HUES64 (cell line): Measurements from ENCODE around the gene CSE1L. TPM values are rescaled to one million over a fixed set of nuclear protein-coding genes. Genes with fewer than 3 reads are reported as not detected.
"Not testable (repeated sequence)": the region's sequence is repeated elsewhere in the genome, so short reads cannot be mapped to it uniquely, and the experiment has no call there.

Experiments used
- H3K27ac ChIP-seq: 2 replicates; pipeline ENCODE4 v1.7.0; 2013; ENCODE audit warnings: low read depth, low read length, inconsistent platforms
- H3K27me3 ChIP-seq: 2 replicates; pipeline ENCODE4 v1.6.1; 2013; ENCODE audit warnings: mild to moderate bottlenecking, low read length; ENCODE audit not compliant: insufficient read depth
- H3K36me3 ChIP-seq: 2 replicates; pipeline ENCODE4 v1.6.1; 2013; ENCODE audit warnings: mild to moderate bottlenecking, low read length; ENCODE audit not compliant: insufficient read depth
- H3K4me1 ChIP-seq: 2 replicates; pipeline ENCODE4 v1.6.1; 2013; ENCODE audit warnings: mild to moderate bottlenecking, low read length, moderate library complexity; ENCODE audit not compliant: insufficient read depth
- H3K4me3 ChIP-seq: 2 replicates; pipeline ENCODE4 v1.5.1; 2013; ENCODE audit warnings: mild to moderate bottlenecking, low read length, moderate library complexity
- H3K9ac ChIP-seq: 2 replicates; pipeline ENCODE4 v1.6.1; 2013; ENCODE audit warnings: mild to moderate bottlenecking, low read depth, low read length
- H3K9me3 ChIP-seq: 2 replicates; pipeline ENCODE4 v1.6.1; 2013; ENCODE audit warnings: low read depth, low read length; ENCODE audit not compliant: insufficient read depth
- WGBS: fragments of 150-250, 120-280 bp; methylation state at CpG from one replicate; pipeline ENCODE4 v1.1.7; 2013; ENCODE audit warnings: missing lambda C conversion rate; 5-methylcytosine and 5-hydroxymethylcytosine counted together
- polyA plus RNA-seq, 2 experiments: library from polyadenylated mRNA; stranded (reverse); fragments of 50-300 nt; gene quantifications; one replicate each; pipeline ENCODE4 v1.2.3, GENCODE V29; 2013

Gene CSE1L
- 284 TPM for polyA plus RNA-seq (2013, experiment 1 of 2)
- polyA plus RNA-seq (2013, experiment 2 of 2) = 266 TPM

- Histone ChIP-seq H3K4me1 (peaks cover 12% of the 10 kb centered on the region), H3K27ac (peak within 1 kb of the TSS; percentile 98), H3K9ac (peak within 1 kb of the TSS; percentile 99), H3K36me3 (peaks cover 32% of the 10 kb centered on the region), H3K9me3 (no peaks in the 10 kb centered on the region), H3K4me3 (peak within 1 kb of the TSS; percentile 97), H3K27me3 (no peaks in the 10 kb centered on the region)
- under 1% methylated on average over 80 of the region's 80 CpGs for WGBS
These were observed at the start of gene CSE1L for GRCh38 chr20:49046087-49046900. TSS of gene CSE1L (plus strand) at chr20:49046312. CDS start at chr20:49058464, 12,152 bp downstream.

DNA sequence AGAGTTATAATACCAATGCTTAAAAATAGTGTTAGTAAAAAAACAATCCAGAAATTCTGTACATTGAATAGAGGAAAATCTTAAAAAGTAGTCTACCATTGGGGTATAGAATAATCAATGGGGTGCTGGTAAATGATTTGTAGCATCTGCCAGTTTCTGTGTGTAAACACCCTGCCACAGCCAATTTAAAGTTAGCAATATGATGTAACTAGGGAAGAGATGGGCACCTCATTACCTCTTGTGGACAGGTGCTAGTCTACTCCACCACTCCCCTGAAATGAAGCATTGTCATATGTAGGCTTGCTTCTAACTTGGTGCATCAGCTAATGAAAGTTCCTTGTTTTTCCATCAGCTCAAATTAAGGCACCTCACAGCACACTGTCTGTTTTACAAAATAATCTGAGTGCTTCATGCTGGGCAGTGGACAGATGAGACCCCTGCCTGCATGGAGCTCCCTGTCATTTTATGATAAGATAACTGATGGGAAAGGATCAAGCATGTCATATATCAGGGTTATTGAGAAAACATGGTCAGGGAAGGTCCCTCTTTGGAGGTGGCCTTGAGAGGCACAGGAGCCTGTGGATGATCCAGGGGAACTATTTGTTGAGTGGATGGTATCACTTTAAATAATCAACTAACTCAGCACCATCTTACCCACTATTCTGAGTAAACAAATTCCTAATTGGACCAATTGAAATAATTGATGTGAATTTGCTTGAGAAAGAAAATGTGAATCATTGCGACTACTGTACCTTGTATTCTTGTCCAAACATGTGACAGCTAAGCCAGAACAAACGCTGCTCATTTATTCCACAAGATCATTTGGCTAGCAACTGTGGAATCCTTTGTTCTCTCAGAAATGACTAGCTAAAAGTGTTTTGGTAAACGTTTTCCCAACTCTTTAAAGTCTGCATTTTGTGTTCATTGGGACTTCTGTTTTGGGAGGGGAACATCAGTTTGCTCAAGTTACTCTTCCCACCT is 45.9 kb upstream of the CSE1L start:
- Histone ChIP-seq H3K36me3 (peaks cover 75% of the 10 kb centered on the region), H3K4me1 (no peaks in the 10 kb centered on the region), H3K27ac (no peak overlapping the region), H3K9me3 (no peaks in the 10 kb centered on the region), H3K9ac (no peak overlapping the region), H3K27me3 (no peaks in the 10 kb centered on the region), H3K4me3 (no peak overlapping the region)
- 91% methylated on average over 3 of the region's 3 CpGs for WGBS

- no peaks in the 10 kb centered on the region for H3K9me3 ChIP-seq
- H3K27ac ChIP-seq = no peak overlapping the region
- H3K36me3 ChIP-seq = peaks cover 70% of the 10 kb centered on the region
- H3K27me3 ChIP-seq = no peaks in the 10 kb centered on the region
- WGBS = 98% methylated on average over 6 of the region's 7 CpGs
- no peaks in the 10 kb centered on the region for H3K4me1 ChIP-seq
- no peak overlapping the region for H3K4me3 ChIP-seq
- H3K9ac ChIP-seq = no peak overlapping the region
These were observed 44.4 kb upstream of the CSE1L start for GRCh38 chr20:49001741-49002140.

DNA sequence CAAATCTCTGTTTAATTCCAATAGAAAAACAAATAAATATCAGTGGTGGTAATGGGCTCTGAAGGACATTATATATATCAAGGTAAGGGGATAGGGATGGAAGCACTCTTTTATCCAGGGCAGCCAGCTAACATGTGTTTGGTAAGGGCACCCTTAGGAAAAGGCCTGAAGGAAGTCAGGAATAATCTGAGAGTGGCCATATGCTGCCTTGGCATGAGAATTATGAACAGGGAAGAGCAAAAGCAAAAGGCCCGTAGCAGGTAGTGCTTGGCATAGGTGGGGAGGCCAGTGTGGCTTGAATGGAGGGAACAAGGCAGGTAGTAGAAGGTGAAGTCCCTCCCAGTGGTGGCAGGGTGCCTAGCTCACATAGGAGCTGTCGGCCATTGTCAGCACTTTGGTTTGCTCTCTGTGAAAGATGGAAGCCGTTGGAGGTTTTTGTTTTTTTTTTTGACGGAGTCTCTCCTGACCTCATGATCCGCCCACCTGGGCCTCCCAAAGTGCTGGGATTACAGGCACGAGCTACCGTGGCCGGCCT is 39.6 kb upstream of the CSE1L start:
- H3K27ac ChIP-seq = no peak overlapping the region
- H3K36me3 ChIP-seq = peaks cover 70% of the 10 kb centered on the region
- no peaks in the 10 kb centered on the region for H3K4me1 ChIP-seq
- WGBS = 94% methylated on average over 8 of the region's 8 CpGs
- no peak overlapping the region for H3K9ac ChIP-seq
- no peaks in the 10 kb centered on the region for H3K27me3 ChIP-seq
- H3K9me3 ChIP-seq = no peaks in the 10 kb centered on the region
- H3K4me3 ChIP-seq = no peak overlapping the region

- WGBS = 97% methylated on average over 12 of the region's 12 CpGs
- H3K9ac ChIP-seq = no peak overlapping the region
- no peak overlapping the region for H3K27ac ChIP-seq
- peaks cover 90% of the 10 kb centered on the region for H3K36me3 ChIP-seq
- no peaks in the 10 kb centered on the region for H3K27me3 ChIP-seq
- no peaks in the 10 kb centered on the region for H3K4me1 ChIP-seq
- H3K9me3 ChIP-seq = no peaks in the 10 kb centered on the region
- H3K4me3 ChIP-seq = no peak overlapping the region
These were observed 36.0 kb upstream of the CSE1L start for GRCh38 chr20:49009899-49010631.

DNA sequence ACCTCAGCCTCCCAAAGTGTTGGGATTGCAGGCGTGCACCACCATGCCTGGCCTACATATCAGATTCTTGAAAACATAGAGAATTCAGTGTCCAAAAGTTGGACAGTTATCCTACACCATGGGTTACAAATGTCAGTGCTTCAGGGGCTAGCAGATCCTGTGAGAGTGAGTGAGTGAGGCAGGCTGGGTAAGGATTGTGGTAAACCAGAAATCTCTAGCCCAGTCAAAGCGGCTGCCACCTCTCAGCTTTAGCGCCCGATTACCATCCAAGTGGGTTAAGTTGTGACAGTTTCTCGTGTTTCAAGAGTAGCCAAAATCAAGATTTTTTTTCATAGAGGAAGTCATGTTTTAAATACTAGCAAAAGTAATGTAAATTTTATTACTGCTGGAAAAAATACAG is 21.9 kb upstream of the CSE1L start:
- H3K4me3 ChIP-seq = no peak overlapping the region
- H3K9me3 ChIP-seq = no peaks in the 10 kb centered on the region
- H3K9ac ChIP-seq = no peak overlapping the region
- peaks cover 83% of the 10 kb centered on the region for H3K36me3 ChIP-seq
- H3K27ac ChIP-seq = no peak overlapping the region
- no peaks in the 10 kb centered on the region for H3K27me3 ChIP-seq
- H3K4me1 ChIP-seq = no peaks in the 10 kb centered on the region
- 96% methylated on average over 5 of the region's 5 CpGs for WGBS

DNA sequence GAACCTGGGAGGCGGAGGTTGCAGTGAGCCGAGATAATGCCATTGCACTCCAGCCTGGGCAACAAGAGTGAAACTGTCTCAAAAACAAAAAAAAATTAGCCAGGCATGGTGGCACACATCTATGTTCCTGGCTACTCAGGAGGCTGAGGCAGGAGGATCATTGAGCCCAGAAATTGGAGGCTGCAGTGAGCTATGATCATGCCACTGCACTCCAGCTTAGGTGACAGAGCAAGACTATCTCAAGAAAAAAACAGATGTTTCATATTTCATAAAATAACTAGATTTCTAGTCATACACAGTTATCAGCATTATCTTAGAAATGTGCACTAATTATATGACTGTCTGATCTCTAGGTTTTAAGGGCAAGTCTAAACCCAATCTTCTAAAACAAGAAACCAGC is 17.9 kb upstream of the CSE1L start:
- H3K4me3 ChIP-seq, H3K9ac ChIP-seq, H3K27ac ChIP-seq, H3K27me3 ChIP-seq, H3K4me1 ChIP-seq, H3K9me3 ChIP-seq: not testable (repeated sequence)
- H3K36me3 ChIP-seq = peaks cover 82% of the 10 kb centered on the region
- 96% methylated on average over 2 of the region's 2 CpGs for WGBS

DNA sequence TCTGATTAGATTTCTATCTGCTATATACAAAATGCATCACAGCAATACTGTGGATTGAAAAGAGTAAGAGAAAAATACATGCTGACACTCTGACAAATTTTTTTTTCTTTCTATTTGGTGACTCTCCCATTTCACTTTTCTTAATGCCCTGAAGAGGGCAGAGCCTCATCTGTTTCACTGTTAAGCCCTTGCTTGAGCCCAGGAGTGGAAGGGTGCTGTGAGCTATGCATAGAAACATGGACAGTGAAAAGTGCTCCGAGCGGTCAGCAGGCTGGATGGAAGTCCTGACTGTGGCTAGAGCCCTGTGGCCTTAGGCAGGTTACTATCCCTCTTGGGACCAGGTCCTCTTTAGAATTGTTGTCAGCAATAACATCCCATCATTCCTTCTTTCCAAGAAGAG is 17.4 kb upstream of the CSE1L start:
- Histone ChIP-seq H3K27me3 (no peaks in the 10 kb centered on the region), H3K27ac (no peak overlapping the region), H3K9me3 (no peaks in the 10 kb centered on the region), H3K9ac (no peak overlapping the region), H3K4me1 (no peaks in the 10 kb centered on the region), H3K4me3 (no peak overlapping the region), H3K36me3 (peaks cover 85% of the 10 kb centered on the region)
- 91% methylated on average over 2 of the region's 2 CpGs for WGBS

GRCh38 chr20:49029203-49029602 is 16.9 kb upstream of the CSE1L start:
- Histone ChIP-seq H3K27me3 (no peaks in the 10 kb centered on the region), H3K27ac (no peak overlapping the region), H3K9me3 (no peaks in the 10 kb centered on the region), H3K4me3 (no peak overlapping the region), H3K9ac (no peak overlapping the region), H3K36me3 (peaks cover 85% of the 10 kb centered on the region), H3K4me1 (no peaks in the 10 kb centered on the region)
- 100% methylated on average over 1 of the region's 1 CpG for WGBS

DNA sequence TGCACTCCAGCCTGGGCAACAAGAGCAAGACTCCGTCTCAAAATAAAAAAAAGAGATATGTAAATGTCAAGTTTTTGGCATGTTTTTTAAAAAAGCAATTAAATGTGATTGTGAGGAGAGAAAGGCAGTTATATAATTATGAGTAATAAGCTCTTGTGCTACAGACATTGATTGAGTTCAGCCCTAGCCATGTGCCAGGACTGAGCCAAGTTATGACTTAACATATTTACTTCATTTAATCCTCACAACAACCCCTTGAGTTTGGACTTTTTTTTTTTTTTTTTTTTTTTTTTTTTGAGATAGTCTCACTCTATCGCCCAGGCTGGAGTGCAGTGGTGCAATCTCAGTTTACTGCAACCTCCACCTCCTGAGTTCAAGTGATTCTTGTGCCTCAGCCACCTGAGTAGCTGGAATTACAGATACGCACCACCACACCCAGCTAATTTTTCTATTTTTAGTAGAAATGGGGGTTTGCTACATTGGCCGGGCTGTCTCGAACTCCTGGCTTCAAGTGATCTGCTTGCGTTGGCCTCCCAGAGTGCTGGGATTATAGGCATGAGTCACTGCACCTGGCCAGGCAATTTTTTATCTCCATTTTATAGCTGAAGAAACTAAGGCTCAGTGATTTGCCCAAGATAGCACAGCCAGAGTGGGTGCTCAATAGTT is 15.0 kb upstream of the CSE1L start:
- Histone ChIP-seq H3K9ac (no peak overlapping the region), H3K27me3 (no peaks in the 10 kb centered on the region), H3K4me1 (peaks cover 7% of the 10 kb centered on the region), H3K27ac (no peak overlapping the region), H3K9me3 (no peaks in the 10 kb centered on the region), H3K4me3 (no peak overlapping the region), H3K36me3 (peaks cover 85% of the 10 kb centered on the region)
- 99% methylated on average over 5 of the region's 6 CpGs for WGBS
